PC-3 (cell line): ENCODE results near the gene ABCC11. TPM values are rescaled to one million over a fixed set of nuclear protein-coding genes. Genes with fewer than 3 reads are reported as not detected.
A peak's percentile ranks its signal among the peaks of the same experiment; 100 is the strongest.

Experiments
- ATAC-seq: fragments of 200-7000 bp; cut with Tn5 transposase; 2 replicates; pipeline ENCODE4 v1.9.1; 2020; ENCODE audit warnings: mild to moderate bottlenecking, moderate library complexity
- BruUV-seq: library from RNA; stranded (reverse); fragments of 400-500 nt; replicated peaks from 2 replicates; lab custom pipeline; 2021; lab: Mats Ljungman, UMichigan
- CTCF ChIA-PET: fragments of 300-600 bp; sonication (Branson Sonifier 250); formaldehyde crosslinking; loops from one replicate; lab custom pipeline; 2022; ENCODE audit warnings: antibody characterized with exemption; lab: Charles Lee
- POLR2A ChIA-PET: fragments of 300-600 bp; sonication (Branson Sonifier 250); formaldehyde crosslinking; loops from one replicate; lab custom pipeline; 2022; ENCODE audit warnings: antibody characterized with exemption; ENCODE audit not compliant: unreplicated experiment; lab: Charles Lee
- DNase-seq: peaks from one replicate; pipeline ENCODE4 v3.0.0-alpha.2; 2015
- H2AFZ ChIP-seq: fragments of 300-600 bp; sonication (generic); 2 replicates; pipeline ENCODE4 v1.6.0; 2016; ENCODE audit warnings: antibody characterized with exemption, low read length
- H3F3A ChIP-seq: fragments of 300-600 bp; sonication (generic); one replicate; pipeline ENCODE4 v1.6.0; 2017; ENCODE audit warnings: antibody characterized with exemption, low read length, control low read depth, mild to moderate bottlenecking; ENCODE audit not compliant: unreplicated experiment
- H3K27ac ChIP-seq: fragments of 300-600 bp; sonication (generic); 2 replicates; pipeline ENCODE4 v1.5.1; 2016; ENCODE audit warnings: mild to moderate bottlenecking, low read length
- H3K27me3 ChIP-seq: fragments of 300-600 bp; sonication (generic); 2 replicates; pipeline ENCODE4 v1.6.1; 2016; ENCODE audit warnings: low read length, mixed read lengths
- H3K36me3 ChIP-seq: fragments of 300-600 bp; sonication (generic); 2 replicates; pipeline ENCODE4 v1.6.1; 2016; ENCODE audit warnings: low read depth, mixed run types, low read length, mixed read lengths
- H3K4me1 ChIP-seq: fragments of 300-600 bp; sonication (generic); 2 replicates; pipeline ENCODE4 v1.5.1; 2016; ENCODE audit warnings: low read length; ENCODE audit not compliant: insufficient read depth
- H3K4me2 ChIP-seq: fragments of 300-600 bp; sonication (generic); 2 replicates; pipeline ENCODE4 v1.6.0; 2016; ENCODE audit warnings: low read length
- H3K4me3 ChIP-seq: fragments of 300-600 bp; sonication (generic); 2 replicates; pipeline ENCODE4 v1.5.1; 2016; ENCODE audit warnings: mild to moderate bottlenecking, low read length, mixed read lengths
- H3K79me2 ChIP-seq: fragments of 300-600 bp; sonication (generic); 2 replicates; pipeline ENCODE4 v1.6.1; 2017; ENCODE audit warnings: low read length, mixed read lengths
- H3K9ac ChIP-seq: fragments of 300-600 bp; sonication (generic); 2 replicates; pipeline ENCODE4 v1.6.0; 2016; ENCODE audit warnings: mild to moderate bottlenecking, low read length
- H3K9me2 ChIP-seq: fragments of 300-600 bp; sonication (generic); replicated peaks from 2 replicates; pipeline ENCODE4 v1.6.1; 2016; ENCODE audit warnings: mixed run types, low read length, mixed read lengths
- H3K9me3 ChIP-seq: fragments of 300-600 bp; sonication (generic); 2 replicates; pipeline ENCODE4 v1.6.1; 2016; ENCODE audit warnings: low read length, mixed read lengths
- H4K20me1 ChIP-seq: fragments of 300-600 bp; sonication (generic); 2 replicates; pipeline ENCODE4 v1.6.1; 2016; ENCODE audit warnings: low read length, mixed read lengths
- EZH2 ChIP-seq: fragments of 300-600 bp; sonication (generic); IDR thresholded peaks from one replicate; pipeline ENCODE4 v1.6.1; 2017; ENCODE audit warnings: antibody characterized with exemption, mild to moderate bottlenecking, low read length; ENCODE audit not compliant: unreplicated experiment
- EZH2phosphoT487 ChIP-seq: fragments of 300-600 bp; sonication (generic); IDR thresholded peaks from 2 replicates; pipeline ENCODE4 v1.6.1; 2018; ENCODE audit warnings: mild to moderate bottlenecking, antibody characterized with exemption, low read length, borderline replicate concordance
- intact Hi-C: fragments of 100-400 bp; cut with micrococcal nuclease; formaldehyde crosslinking; loops from 2 replicates; pipeline ENCODE4 v1.9.0; 2023
- total RNA-seq: library from RNA; depleted of rRNA; stranded (reverse); fragments of >200 nt; gene quantifications from 2 replicates; pipeline ENCODE4 v1.2.3, GENCODE V29; 2014
- TF ChIP-seq, protein P1 (sequence below): fragments of 300-600 bp; sonication (generic); conservative IDR thresholded peaks from 2 replicates; pipeline ENCODE4 v1.5.1; 2017; ENCODE audit warnings: antibody characterized with exemption, low read depth, mild to moderate bottlenecking, low read length

Gene ABCC11
- total RNA-seq, 1 experiment from 2014 or later: 0.26 TPM

DNA sequence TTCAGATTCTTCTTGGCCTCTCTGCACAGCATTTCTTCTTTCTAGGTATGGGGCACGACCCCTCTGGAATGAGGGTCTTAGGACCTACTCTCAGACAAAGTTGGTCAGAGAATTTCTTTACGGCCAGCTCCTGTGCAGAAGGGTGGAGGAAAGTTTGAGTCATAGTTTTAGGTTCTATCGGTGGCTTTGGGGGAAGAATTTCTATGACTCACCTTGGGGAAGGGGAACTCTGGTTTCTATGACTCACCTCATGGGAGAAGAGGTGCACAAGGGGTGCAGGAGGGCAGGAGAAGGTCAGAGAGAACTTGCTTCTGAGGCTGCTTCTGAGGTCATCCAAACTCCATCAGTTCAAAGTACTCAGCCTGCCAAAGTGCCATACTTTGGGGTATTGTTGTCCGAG lies 89.0 kb downstream of the ABCC11 start:
- ChIA-PET POLR2A (no interaction called here), CTCF (no interaction called here)
- H3K27me3 ChIP-seq: no peaks in the 10 kb centered on the region
- H3F3A ChIP-seq: no peaks in the 10 kb centered on the region
- no peak overlapping the region for H2AFZ ChIP-seq
- H3K79me2 ChIP-seq: no peaks in the 10 kb centered on the region
- ATAC-seq (peak; percentile 63), DNase-seq (peak; percentile 78)
- peaks cover 25% of the 10 kb centered on the region for H3K4me1 ChIP-seq
- no TSS peak for BruUV-seq
- H3K9me3 ChIP-seq: no peaks in the 10 kb centered on the region
- peak overlapping the region; percentile 52 for H3K4me2 ChIP-seq
- H4K20me1 ChIP-seq: no peaks in the 10 kb centered on the region
- H3K36me3 ChIP-seq: no peaks in the 10 kb centered on the region
- H3K27ac ChIP-seq: peak overlapping the region; percentile 74
- no peak overlapping the region for H3K4me3 ChIP-seq
- TF ChIP-seq, protein P1, sequence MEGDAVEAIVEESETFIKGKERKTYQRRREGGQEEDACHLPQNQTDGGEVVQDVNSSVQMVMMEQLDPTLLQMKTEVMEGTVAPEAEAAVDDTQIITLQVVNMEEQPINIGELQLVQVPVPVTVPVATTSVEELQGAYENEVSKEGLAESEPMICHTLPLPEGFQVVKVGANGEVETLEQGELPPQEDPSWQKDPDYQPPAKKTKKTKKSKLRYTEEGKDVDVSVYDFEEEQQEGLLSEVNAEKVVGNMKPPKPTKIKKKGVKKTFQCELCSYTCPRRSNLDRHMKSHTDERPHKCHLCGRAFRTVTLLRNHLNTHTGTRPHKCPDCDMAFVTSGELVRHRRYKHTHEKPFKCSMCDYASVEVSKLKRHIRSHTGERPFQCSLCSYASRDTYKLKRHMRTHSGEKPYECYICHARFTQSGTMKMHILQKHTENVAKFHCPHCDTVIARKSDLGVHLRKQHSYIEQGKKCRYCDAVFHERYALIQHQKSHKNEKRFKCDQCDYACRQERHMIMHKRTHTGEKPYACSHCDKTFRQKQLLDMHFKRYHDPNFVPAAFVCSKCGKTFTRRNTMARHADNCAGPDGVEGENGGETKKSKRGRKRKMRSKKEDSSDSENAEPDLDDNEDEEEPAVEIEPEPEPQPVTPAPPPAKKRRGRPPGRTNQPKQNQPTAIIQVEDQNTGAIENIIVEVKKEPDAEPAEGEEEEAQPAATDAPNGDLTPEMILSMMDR: no peak
- TF ChIP-seq EZH2phosphoT487 (no peak), EZH2 (no peak)
- peak overlapping the region; percentile 47 for H3K9ac ChIP-seq
- H3K9me2 ChIP-seq: no peaks in the 10 kb centered on the region
- intact Hi-C loops: loop anchor here (2.0 to 5.0 kb wide), 2 partner anchors 31 to 91 kb away; no protein-coding TSS in a partner anchor

GRCh38 chr16:48157794-48158193 lies 89.5 kb downstream of the ABCC11 start:
- H3K36me3 ChIP-seq: no peaks in the 10 kb centered on the region
- ChIA-PET CTCF (interaction anchor here (0.6 kb wide), 1 partner anchor 22 kb away, joined by 4 read pairs; no protein-coding TSS in a partner anchor), POLR2A (no interaction called here)
- H3K79me2 ChIP-seq: no peaks in the 10 kb centered on the region
- no peak overlapping the region for H2AFZ ChIP-seq
- H3K4me3 ChIP-seq: no peak overlapping the region
- no peaks in the 10 kb centered on the region for H3K27me3 ChIP-seq
- H3K4me1 ChIP-seq: peaks cover 25% of the 10 kb centered on the region
- peak overlapping the region; percentile 47 for H3K9ac ChIP-seq
- intact Hi-C loops: loop anchor here (2.0 to 5.0 kb wide), 3 partner anchors 31 to 1017 kb away; no protein-coding TSS in a partner anchor
- BruUV-seq: no TSS peak
- peak overlapping the region; percentile 52 for H3K4me2 ChIP-seq
- ATAC-seq (peak; percentile 11), DNase-seq (peak; percentile 12)
- no peaks in the 10 kb centered on the region for H3K9me3 ChIP-seq
- H4K20me1 ChIP-seq: no peaks in the 10 kb centered on the region
- H3K27ac ChIP-seq: peak overlapping the region; percentile 74
- TF ChIP-seq EZH2phosphoT487: no peak
- TF ChIP-seq EZH2: no peak
- TF ChIP-seq, protein P1: no peak
- no peaks in the 10 kb centered on the region for H3F3A ChIP-seq
- H3K9me2 ChIP-seq: no peaks in the 10 kb centered on the region

DNA sequence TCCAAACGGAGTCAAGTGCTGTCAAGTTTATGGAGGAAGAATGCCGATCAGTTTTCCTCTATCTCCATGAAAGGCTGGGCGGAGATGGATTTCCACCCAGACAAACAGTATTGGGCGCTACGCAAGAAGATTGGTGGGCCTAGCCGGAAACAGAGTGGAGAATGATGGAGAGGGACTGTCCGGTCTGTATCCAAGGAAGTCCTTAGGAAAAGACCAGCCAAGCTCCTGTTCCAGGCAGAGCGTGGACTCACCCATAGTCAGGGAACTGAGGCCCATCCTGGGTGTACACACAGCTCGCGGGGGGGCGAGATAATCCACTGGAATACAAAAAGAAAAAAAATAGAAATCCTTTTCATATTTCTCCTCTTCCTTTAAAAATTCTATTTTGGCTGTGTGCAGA lies 90.0 kb downstream of the ABCC11 start:
- H3K27ac ChIP-seq: peak overlapping the region; percentile 74
- no peaks in the 10 kb centered on the region for H3K36me3 ChIP-seq
- peak overlapping the region; percentile 47 for H3K9ac ChIP-seq
- no TSS peak for BruUV-seq
- H3K4me2 ChIP-seq: no peak overlapping the region
- H3K4me1 ChIP-seq: peaks cover 25% of the 10 kb centered on the region
- no peaks in the 10 kb centered on the region for H3K27me3 ChIP-seq
- H3K4me3 ChIP-seq: no peak overlapping the region
- intact Hi-C loops: loop anchor here (2.0 to 5.0 kb wide), 2 partner anchors 90 to 1017 kb away; no protein-coding TSS in a partner anchor
- H3K79me2 ChIP-seq: no peaks in the 10 kb centered on the region
- H2AFZ ChIP-seq: peak overlapping the region; percentile 40; the same call in 1 of the 2 replicates
- no peaks in the 10 kb centered on the region for H3F3A ChIP-seq
- H3K9me2 ChIP-seq: no peaks in the 10 kb centered on the region
- DNase-seq (no peak), ATAC-seq (no peak)
- H3K9me3 ChIP-seq: no peaks in the 10 kb centered on the region
- ChIA-PET CTCF (interaction anchor here (0.6 kb wide), 1 partner anchor 21 kb away, joined by 4 read pairs; no protein-coding TSS in a partner anchor), POLR2A (interaction anchor here (0.6 kb wide), 1 partner anchor 319 kb away, joined by 4 read pairs; no protein-coding TSS in a partner anchor)
- TF ChIP-seq, protein P1: no peak
- TF ChIP-seq EZH2 (no peak), EZH2phosphoT487 (no peak)
- no peaks in the 10 kb centered on the region for H4K20me1 ChIP-seq
